ENCODE measurements around the gene CATSPERZ.

Gene CATSPERZ

DNA sequence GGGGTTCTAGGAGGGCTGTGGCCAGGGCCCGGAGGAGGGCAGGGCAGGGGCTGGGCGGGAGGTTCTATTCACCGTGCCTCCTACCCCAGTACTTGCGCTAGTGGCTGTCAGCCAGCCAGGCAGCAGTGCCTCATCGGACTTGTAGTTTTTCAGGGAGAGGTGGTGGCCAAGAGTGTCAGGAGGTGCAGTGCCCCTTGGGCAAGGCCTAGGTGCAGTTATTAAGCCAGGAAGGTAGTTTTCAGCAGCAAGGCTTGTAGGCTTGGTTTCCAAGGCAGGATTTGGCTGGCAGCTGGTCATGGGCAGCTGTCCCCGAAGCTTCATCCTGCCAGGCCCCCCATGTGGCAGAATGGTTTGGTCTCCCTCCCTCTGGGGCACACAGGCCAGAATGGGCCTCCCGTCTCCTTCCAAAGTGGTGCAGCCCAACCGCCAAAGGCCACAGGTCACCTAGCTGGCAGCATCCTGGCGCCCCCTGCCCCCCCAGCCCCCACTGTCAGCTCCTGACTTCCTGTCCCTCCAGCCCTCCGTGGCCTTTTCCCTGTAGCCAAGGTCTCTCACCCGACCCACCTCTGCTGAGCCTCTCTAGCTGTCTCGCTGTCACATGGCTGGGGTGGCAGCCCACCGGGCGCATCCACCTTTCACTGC, 48.3 kb downstream of the CATSPERZ start:
- H3K4me3 ChIP-seq (IDR thresholded peaks at IDR 0.05; ENCODE audit: insufficient read depth, low read depth, low read length): no peak overlapping the region
- TF ChIP-seq CTCF (conservative IDR thresholded peaks at IDR 0.05; ENCODE audit: low read depth, low read length): no peak
- no peaks in the 10 kb centered on the region for H4K20me1 ChIP-seq (ENCODE audit: insufficient read depth)
- no peak overlapping the region for H3K4me2 ChIP-seq
- H3K36me3 ChIP-seq (ENCODE audit: insufficient read depth): no peaks in the 10 kb centered on the region
- H3K4me1 ChIP-seq (ENCODE audit: low read depth, poor library complexity, severe bottlenecking): no peaks in the 10 kb centered on the region
- H3K27me3 ChIP-seq (ENCODE audit: insufficient read depth, low read depth): no peaks in the 10 kb centered on the region
- H3K79me2 ChIP-seq (ENCODE audit: insufficient read depth, low read depth): no peaks in the 10 kb centered on the region
- no peak overlapping the region for H3K27ac ChIP-seq
- H2AFZ ChIP-seq (ENCODE audit: low read depth): no peak overlapping the region
- H3K9ac ChIP-seq: no peak overlapping the region

DNA sequence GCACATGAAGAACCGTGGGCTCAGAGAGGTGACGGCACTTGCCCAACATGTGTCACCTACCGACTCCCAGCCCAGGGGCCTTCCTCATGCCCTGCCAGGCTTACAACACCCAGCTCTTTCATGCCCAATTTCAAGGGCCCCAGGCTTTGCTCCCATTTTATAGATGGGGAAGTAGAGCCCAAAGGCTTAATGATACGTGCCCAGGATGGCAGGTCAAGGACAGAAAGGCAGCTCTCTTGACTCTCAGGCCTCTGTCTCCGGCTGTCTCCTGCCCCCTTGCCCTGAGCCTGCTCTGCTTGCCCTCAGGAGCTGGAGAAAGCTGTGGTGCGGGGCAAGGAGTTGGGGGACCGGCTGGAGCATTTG, 48.8 kb downstream of the CATSPERZ start:
- Histone ChIP-seq H4K20me1 (ENCODE audit: insufficient read depth) (no peaks in the 10 kb centered on the region), H3K9ac (no peak overlapping the region), H3K4me3 (IDR thresholded peaks at IDR 0.05; ENCODE audit: insufficient read depth, low read depth, low read length) (no peak overlapping the region), H3K27me3 (ENCODE audit: insufficient read depth, low read depth) (no peaks in the 10 kb centered on the region), H3K36me3 (ENCODE audit: insufficient read depth) (no peaks in the 10 kb centered on the region), H3K79me2 (ENCODE audit: insufficient read depth, low read depth) (no peaks in the 10 kb centered on the region), H2AFZ (ENCODE audit: low read depth) (no peak overlapping the region), H3K4me2 (no peak overlapping the region), H3K27ac (no peak overlapping the region), H3K4me1 (ENCODE audit: low read depth, poor library complexity, severe bottlenecking) (no peaks in the 10 kb centered on the region)
- TF ChIP-seq CTCF (conservative IDR thresholded peaks at IDR 0.05; ENCODE audit: low read depth, low read length): no peak

GRCh38 chr11:64349404-64349803, 49.2 kb downstream of the CATSPERZ start:
- Histone ChIP-seq H3K4me1 (ENCODE audit: low read depth, poor library complexity, severe bottlenecking) (no peaks in the 10 kb centered on the region), H3K9ac (no peak overlapping the region), H3K36me3 (ENCODE audit: insufficient read depth) (no peaks in the 10 kb centered on the region), H3K27ac (no peak overlapping the region), H3K79me2 (ENCODE audit: insufficient read depth, low read depth) (no peaks in the 10 kb centered on the region), H3K4me2 (no peak overlapping the region), H3K4me3 (IDR thresholded peaks at IDR 0.05; ENCODE audit: insufficient read depth, low read depth, low read length) (no peak overlapping the region), H3K27me3 (ENCODE audit: insufficient read depth, low read depth) (no peaks in the 10 kb centered on the region), H2AFZ (ENCODE audit: low read depth) (no peak overlapping the region), H4K20me1 (ENCODE audit: insufficient read depth) (no peaks in the 10 kb centered on the region)
- no peak for TF ChIP-seq CTCF (conservative IDR thresholded peaks at IDR 0.05; ENCODE audit: low read depth, low read length)

GRCh38 chr11:64351136-64351631, 51.0 kb downstream of the CATSPERZ start:
- no peak overlapping the region for H3K4me2 ChIP-seq
- no peaks in the 10 kb centered on the region for H3K79me2 ChIP-seq (ENCODE audit: insufficient read depth, low read depth)
- no peaks in the 10 kb centered on the region for H3K4me1 ChIP-seq (ENCODE audit: low read depth, poor library complexity, severe bottlenecking)
- no peak for TF ChIP-seq CTCF (conservative IDR thresholded peaks at IDR 0.05; ENCODE audit: low read depth, low read length)
- no peaks in the 10 kb centered on the region for H3K36me3 ChIP-seq (ENCODE audit: insufficient read depth)
- H2AFZ ChIP-seq (ENCODE audit: low read depth): no peak overlapping the region
- no peak overlapping the region for H3K4me3 ChIP-seq (IDR thresholded peaks at IDR 0.05; ENCODE audit: insufficient read depth, low read depth, low read length)
- H3K27ac ChIP-seq: no peak overlapping the region
- no peaks in the 10 kb centered on the region for H3K27me3 ChIP-seq (ENCODE audit: insufficient read depth, low read depth)
- H3K9ac ChIP-seq: no peak overlapping the region
- no peaks in the 10 kb centered on the region for H4K20me1 ChIP-seq (ENCODE audit: insufficient read depth)
